ENCODE data around the gene USP6NL.

DNA sequence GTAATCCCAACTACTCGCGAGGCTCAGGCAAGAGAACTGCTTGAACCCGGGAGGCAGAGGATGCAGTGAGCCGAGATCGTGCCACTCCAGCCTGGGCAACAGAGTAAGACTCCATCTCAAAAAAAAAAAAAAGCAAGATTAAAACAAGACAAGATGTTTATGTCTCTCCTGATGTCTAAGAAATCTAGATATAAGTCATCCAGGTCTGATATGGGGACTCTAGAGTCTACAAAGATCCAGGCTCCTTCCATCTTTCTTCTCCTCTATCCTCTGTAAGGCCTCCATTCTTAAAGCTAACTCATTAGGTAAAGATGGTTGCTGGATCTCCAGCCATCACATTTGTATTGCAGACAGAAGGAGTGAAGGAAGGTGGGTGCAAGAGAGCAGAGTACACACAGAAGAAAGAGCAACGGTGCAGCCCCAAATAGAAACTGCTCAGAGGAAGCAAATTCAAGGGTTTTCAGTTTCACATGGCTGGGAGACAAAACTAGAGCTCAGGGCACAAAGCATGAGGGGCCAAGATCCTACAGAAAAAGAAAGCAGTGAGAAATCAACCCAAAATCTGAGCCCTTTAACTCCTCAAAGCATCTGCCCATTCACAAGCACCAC lies 57.6 kb downstream of the USP6NL start:
- TF ChIP-seq, protein P1, sequence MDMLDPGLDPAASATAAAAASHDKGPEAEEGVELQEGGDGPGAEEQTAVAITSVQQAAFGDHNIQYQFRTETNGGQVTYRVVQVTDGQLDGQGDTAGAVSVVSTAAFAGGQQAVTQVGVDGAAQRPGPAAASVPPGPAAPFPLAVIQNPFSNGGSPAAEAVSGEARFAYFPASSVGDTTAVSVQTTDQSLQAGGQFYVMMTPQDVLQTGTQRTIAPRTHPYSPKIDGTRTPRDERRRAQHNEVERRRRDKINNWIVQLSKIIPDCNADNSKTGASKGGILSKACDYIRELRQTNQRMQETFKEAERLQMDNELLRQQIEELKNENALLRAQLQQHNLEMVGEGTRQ (IDR thresholded peaks at IDR 0.05; ENCODE audit: borderline replicate concordance, low read depth, low read length): no peak
- TF ChIP-seq HCFC1 (IDR thresholded peaks at IDR 0.05; ENCODE audit: low read length): no peak

All from GM12878 (cell line).